LNCAP (cell line): Measurements from ENCODE around the gene CRIM1.

Experiments used
- CTCF ChIP-seq: fragments of 450-650 bp; IDR thresholded peaks from 2 replicates; pipeline ENCODE4 v1.5.1; 2017; ENCODE audit warnings: mild to moderate bottlenecking

The CRIM1 gene

GRCh38 chr2:36535099-36535498 lies 179.5 kb downstream of the CRIM1 start:
- TF ChIP-seq CTCF = no peak

DNA sequence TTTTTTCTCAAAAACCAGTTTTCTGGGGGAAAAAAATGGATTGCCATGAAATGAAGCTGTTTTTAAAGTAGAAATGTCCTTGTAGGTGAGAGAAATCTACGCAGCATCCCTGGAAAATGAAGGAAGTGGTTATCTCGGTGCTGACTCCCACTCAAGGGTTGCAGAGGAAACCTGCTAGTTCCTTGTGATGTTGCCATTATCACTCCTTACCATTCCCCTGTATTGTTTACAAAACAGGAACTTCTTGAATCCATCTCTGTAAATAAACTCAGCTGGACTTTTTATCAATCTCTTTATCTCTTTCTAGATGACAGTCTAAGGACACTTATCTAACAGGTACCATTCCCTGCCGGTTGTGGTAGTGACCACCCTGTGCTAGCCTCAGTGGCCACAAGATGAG lies 181.2 kb downstream of the CRIM1 start:
- TF ChIP-seq CTCF = no peak

GRCh38 chr2:36538335-36538734 lies 182.8 kb downstream of the CRIM1 start:
- TF ChIP-seq CTCF = no peak

- no peak for TF ChIP-seq CTCF
Measured at GRCh38 chr2:36539631-36540030, 184.1 kb downstream of the CRIM1 start.

DNA sequence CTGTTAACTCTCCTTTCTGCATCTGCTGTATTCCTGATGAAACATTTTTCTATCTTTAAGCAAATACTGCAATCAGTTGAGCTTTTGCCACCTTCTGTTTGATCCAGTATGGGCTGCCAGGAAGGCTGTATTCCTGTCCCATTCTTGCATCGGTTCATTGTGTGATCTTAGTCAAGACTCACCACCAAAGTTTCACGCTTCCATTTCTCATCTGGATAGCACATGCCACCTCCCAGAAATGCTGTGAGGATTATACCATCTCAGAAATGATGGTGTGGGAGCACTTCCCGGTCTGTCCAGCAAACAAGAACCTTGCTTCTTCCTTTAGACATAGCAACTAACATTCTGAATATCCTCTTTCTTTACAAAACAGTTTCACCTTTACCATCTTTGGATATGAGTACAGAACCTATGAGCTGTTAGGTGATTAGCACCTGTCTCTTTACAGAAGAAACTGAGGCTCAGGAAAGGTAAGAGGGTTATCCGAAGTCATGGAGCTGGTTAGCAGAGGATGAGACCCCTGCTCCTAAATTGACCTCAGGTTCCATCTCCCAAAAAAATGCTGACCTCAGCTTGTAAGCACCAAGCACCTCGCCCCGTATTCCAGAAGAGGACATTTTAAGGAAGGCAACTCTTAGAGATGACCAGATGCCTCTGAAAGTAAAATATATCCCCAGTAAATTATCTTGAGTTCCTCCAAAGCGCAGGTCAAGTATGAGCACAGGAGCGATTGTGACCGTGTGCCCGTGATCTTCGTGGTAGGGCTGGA lies 185.6 kb downstream of the CRIM1 start:
- TF ChIP-seq CTCF = no peak

GRCh38 chr2:36541891-36542595 lies 186.5 kb downstream of the CRIM1 start:
- no peak for TF ChIP-seq CTCF

DNA sequence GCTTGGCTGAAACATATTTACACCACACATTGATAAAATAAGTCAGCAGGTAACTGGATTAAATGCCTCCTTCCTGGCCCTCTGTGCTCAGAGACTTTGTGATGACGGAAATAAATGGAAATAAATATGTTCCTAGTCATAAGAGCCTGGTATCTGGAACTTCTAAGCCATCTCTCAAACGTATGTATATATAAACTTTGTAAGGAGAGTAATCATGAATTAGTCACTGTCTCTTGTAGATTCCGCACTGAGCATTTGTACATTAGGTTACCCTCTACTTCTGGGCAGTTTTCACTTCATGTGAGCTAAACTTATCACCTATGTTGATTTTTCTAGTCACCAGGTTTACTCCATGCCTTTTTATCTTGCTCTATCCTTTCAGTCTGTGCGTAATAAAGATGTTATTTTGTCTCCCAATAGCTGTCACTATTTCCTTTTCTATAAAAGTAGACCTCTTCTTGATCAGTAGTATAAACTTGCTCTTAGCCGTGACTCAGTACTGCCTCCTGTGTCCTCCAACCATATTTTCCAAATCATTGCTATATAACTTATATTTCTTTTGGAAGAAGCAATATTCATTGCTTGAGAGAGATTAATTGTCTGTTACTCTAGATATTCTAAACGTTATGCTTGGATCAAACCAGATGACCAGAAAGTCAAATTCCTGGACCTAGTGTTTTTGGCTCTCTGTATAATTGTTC lies 189.2 kb downstream of the CRIM1 start:
- TF ChIP-seq CTCF = no peak
